Fibroblast of peridontal ligament (primary cell): Measurements from ENCODE around the gene PRPF38B.
"Not testable (repeated sequence)": the region's sequence is repeated elsewhere in the genome, so short reads cannot be mapped to it uniquely, and the experiment has no call there.

Source experiments
- DNase-seq: peaks from one replicate; pipeline ENCODE4 v3.0.0-alpha.2; 2010; ENCODE audit errors: extremely low read depth

Gene PRPF38B

GRCh38 chr1:108679586-108680213 is 12.4 kb upstream of the PRPF38B start:
- DNase-seq = no peak

GRCh38 chr1:108681701-108682100 is 10.4 kb upstream of the PRPF38B start:
- DNase-seq = not testable (repeated sequence)

GRCh38 chr1:108685529-108685928 is 6.6 kb upstream of the PRPF38B start:
- DNase-seq = no peak

DNA sequence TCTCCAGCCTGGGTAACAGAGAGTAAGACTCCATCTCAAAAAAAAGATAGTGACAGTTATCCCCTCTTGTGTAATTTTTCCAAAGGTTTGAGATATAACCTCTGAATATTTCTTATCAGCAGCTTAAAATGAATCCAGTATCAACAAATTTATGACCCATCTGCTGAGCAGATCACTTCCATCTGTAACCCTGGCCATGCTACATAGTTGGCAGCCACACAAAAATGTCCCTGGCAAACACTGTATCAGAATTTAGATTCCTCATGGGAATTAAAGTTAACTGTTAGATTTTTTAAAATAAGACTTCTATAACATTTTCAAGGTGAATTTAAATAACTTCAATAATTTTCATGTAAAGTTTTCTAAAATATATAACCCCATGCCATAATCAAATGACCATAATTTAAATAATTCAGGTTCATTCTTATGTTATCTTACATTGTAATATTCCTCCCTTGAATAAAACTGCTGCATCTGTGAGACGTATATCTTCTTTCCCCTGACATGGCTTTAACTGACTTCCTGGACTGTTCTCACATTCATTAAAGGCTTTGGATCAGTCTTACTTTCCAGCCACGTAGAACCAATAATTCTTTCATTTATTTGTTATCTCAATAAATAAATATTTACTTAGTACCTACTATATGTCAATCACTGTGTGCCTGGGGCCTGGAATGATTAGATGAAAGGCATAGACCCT is 5.3 kb upstream of the PRPF38B start:
- DNase-seq = peak; percentile 91

- DNase-seq = no peak
Measured at GRCh38 chr1:108691128-108691941, 775 bp upstream of the PRPF38B start.

DNA sequence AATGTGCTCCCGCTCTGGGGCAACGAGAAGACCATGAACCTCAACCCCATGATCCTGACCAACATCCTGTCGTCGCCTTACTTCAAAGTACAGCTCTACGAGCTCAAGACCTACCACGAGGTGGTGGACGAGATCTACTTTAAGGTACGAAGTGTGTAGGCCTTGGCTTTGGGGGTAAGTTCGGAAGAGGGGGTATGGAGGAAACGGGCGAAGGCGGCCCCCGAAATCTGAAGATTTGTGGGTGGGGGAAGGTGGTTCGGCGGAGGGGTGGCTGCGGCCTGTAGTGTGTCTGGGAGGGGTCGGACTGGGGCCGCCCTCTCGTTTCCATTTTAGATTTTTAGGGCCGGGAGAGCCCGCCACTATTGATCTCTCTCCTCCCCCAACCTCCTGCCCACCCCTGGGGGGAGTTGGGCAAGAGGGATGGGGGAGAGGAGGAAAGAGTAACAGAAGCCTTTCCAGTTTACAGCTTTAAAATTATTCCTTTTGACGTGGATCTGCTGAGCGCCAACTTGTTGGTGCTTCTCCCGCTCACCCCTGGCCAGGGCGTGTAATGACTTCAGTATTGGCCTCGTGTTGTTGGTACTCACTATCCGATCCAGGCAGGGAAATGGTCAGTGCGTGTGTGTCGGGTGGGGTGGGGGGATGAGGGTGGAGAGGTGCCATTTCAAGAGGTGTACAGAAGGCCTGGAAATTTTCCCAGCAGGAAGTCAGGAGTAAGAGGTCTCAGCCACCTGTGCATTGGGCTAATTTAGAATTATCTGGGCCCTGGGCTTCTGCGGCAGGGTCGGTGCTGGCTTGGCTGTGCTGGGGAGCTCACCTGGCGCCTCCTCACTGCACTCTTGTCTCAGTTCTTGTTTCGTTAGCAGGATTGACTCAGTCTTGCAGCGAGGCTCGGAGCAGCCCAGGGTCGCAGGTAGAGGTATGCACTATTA is 880 bp downstream of the PRPF38B start:
- DNase-seq = peak; percentile 74

- DNase-seq = no peak
Measured at GRCh38 chr1:108695535-108695934, 3.4 kb downstream of the PRPF38B start.

GRCh38 chr1:108699375-108700332 is 7.5 kb downstream of the PRPF38B start:
- DNase-seq = no peak

DNA sequence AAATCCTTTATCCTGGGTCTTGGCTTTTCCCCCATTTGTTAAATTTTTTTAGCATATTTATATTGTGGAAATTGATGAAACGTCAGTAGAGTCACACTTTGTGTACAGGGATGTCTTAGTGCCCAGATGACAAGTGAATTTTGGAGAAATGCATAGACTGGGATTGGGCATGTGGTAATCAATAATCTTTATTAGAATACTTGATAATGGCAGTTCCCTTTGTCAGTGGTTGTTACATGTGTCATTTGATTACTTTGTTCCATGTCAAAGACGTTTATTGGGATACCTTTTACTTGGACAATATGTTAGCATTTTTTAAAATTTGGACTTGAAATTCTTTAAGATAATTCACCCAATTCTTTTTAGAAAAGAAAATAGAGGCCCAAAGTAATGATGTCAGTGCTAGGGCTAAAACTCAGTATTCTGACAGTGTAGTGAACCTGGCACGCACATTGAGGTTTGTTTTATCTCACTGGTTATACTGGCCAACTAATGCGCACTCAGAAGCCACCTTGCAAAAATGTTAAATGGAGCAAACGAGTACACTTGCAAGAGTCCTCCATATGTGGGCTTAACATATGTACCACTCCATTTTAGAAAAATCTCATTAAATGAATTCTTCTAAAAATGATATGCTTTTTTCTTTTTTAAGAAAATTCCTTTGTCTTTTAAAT is 9.2 kb downstream of the PRPF38B start:
- no peak for DNase-seq

- not testable (repeated sequence) for DNase-seq
Measured at GRCh38 chr1:108702109-108702508, 10.0 kb downstream of the PRPF38B start.

GRCh38 chr1:108703939-108704338 is 11.8 kb downstream of the PRPF38B start:
- peak; percentile 29 for DNase-seq

GRCh38 chr1:108704496-108704895 is 12.4 kb downstream of the PRPF38B start:
- DNase-seq = peak; percentile 83

GRCh38 chr1:108706643-108707042 is 14.5 kb downstream of the PRPF38B start:
- no peak for DNase-seq

DNA sequence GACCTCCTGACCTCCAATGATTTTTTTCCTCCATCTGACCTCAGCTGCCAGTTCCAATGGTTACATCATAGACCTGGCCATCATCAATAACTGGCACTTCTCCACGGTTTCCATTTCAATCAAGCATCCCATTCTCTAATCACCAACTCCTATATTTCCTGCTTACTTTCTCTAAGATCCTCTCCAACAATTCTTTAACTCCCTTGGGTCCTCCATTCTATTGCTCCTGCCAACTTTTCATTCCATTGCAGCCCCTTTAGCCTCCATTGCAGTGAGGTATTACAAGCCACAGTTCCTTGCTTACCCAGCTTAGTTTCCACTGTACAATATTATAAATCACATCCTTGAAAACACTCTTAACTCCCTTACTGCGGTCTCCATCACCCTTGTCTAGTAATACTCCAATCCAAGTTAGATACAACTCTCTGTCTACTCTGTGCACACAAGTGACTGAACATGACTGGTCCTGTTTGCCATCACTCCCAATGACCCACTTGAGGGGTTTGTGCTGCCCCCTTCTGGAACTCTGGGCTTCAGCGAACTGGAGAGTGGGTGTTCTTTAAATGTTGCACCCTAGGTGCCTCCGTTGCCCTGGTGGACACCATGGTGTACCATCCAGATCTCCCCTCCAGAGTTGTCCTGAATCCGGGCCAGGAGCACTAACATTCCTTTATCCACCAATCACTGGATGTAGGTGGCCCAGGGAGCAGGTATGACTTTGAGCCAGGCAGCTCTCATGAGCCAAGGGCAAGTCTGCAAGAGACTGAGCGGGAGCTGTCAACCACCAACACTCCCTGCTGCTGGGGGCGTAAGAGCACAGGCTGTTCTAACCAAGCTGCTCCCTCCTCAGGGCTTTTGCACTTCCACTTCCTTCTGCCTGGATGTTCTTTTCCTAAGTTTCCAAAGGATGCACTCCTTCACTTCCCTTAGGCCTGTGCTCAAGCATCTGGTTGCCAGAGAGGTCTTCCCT is 16.9 kb downstream of the PRPF38B start:
- DNase-seq = peak; percentile 67

GRCh38 chr1:108712606-108713150 is 20.6 kb downstream of the PRPF38B start, which contains the start of gene FNDC7:
Gene FNDC7, plus strand, starts transcription at chr1:108712908. Its CDS starts 26 bp downstream, at chr1:108712934.
- DNase-seq = no peak

GRCh38 chr1:108715932-108716331 is 23.8 kb downstream of the PRPF38B start:
- DNase-seq = no peak

DNA sequence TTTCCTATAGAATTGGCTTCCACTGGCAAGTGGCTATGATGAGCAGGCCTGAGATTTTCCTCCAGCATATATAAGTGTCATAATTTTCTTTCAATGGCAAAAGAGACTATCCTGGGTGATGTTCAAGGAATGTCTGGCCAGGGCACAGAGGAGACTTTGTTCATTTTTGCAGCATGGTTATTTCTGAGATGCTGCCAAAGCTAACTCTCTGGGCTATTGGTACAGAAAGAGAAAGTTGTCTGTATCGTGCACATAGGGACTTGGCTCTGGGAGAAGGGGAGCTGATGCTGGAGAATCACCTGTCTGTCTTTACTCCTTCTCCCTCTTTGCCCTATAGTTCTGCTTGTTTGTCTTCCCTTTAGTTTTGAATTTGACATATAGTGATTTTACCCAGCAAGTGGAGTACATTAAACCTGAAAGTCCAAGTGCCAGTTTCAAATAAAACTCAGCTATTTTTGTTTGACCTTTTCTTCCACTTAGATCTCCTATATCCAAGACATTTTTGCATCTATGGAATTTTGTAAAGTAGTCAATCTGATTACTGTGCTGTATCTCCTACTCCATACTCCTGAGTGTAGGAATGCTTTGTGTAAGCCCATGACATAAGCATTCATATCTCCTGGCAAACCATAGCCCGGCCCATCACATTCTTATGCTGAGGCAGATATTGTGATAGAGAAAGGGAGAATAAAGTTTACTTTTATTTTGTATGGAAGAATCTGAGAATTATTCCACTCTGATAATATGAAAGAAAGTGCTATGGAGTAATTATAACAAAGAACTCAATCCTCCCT is 24.5 kb downstream of the PRPF38B start:
- DNase-seq = no peak
